GM23338 (cell line): ENCODE results near the gene ACSL3.
"Not testable (repeated sequence)": the region's sequence is repeated elsewhere in the genome, so short reads cannot be mapped to it uniquely, and the experiment has no call there.

Source experiments
- CREB1 ChIP-seq: fragments of 250-450 bp; sonication (Bioruptor Pico); IDR thresholded peaks from 2 replicates; pipeline ENCODE4 v1.5.0; 2020; ENCODE audit warnings: low read depth, mild to moderate bottlenecking, moderate library complexity
- CTCF ChIP-seq, 2 experiments: fragments of 200-600 bp in 1 of 2; sonication (generic) in 1 of 2; conservative IDR thresholded peaks; 2 replicates each; pipeline versions ENCODE4 v1.5.1 to v1.6.1; 2016 to 2017; ENCODE audit warnings: antibody characterized with exemption in 2 of 2, low read depth in 2 of 2, mild to moderate bottlenecking in 2 of 2, moderate library complexity in 1 of 2
- EZH2 ChIP-seq: fragments of 200-600 bp; sonication (generic); IDR thresholded peaks from one replicate; pipeline ENCODE4 v1.8.0; 2017; ENCODE audit warnings: antibody characterized with exemption, mild to moderate bottlenecking, low read depth; ENCODE audit not compliant: unreplicated experiment
- EZH2phosphoT487 ChIP-seq: fragments of 200-600 bp; sonication (generic); IDR thresholded peaks from one replicate; pipeline ENCODE4 v1.8.1; 2018; ENCODE audit warnings: antibody characterized with exemption; ENCODE audit not compliant: unreplicated experiment
- POLR2AphosphoS5 ChIP-seq: IDR thresholded peaks from 2 replicates; pipeline ENCODE4 v1.6.1; 2016; ENCODE audit warnings: antibody characterized with exemption, low read depth
- ZNF331 ChIP-seq: fragments of 250-450 bp; sonication (Bioruptor Pico); IDR thresholded peaks from 2 replicates; pipeline ENCODE4 v1.5.0; 2020; ENCODE audit warnings: low read depth, mild to moderate bottlenecking, moderate library complexity
- TF ChIP-seq, protein P1 (sequence below): IDR thresholded peaks from one replicate; pipeline ENCODE4 v1.6.1; 2018; ENCODE audit warnings: antibody characterized with exemption; ENCODE audit not compliant: unreplicated experiment

DNA sequence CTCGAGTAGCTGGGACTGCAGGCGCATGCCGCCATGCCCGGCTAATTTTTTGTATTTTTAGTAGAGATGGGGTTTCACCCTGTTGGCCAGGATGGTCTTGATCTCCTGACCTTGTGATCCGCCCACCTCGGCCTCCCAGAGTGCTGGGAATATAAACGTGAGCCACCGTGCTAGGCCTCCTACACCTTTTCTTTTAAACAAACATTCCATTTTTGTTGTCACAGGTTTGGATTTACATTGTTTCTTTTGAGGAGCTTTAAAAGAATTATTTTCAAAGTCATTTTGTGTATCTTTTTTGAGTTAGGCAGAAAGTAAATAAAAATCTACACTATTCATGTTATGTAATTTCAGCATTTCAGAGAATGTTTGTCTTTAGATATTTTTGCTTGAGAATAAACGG is 56.4 kb downstream of the ACSL3 start:
- not testable (repeated sequence) for TF ChIP-seq EZH2phosphoT487; CTCF (conservative IDR thresholded peaks at IDR 0.05; ENCODE audit: low read depth in 2 of 2); CREB1 (CRISPR knock-in tag); EZH2; ZNF331 (CRISPR knock-in tag); POLR2AphosphoS5
- TF ChIP-seq, protein P1, sequence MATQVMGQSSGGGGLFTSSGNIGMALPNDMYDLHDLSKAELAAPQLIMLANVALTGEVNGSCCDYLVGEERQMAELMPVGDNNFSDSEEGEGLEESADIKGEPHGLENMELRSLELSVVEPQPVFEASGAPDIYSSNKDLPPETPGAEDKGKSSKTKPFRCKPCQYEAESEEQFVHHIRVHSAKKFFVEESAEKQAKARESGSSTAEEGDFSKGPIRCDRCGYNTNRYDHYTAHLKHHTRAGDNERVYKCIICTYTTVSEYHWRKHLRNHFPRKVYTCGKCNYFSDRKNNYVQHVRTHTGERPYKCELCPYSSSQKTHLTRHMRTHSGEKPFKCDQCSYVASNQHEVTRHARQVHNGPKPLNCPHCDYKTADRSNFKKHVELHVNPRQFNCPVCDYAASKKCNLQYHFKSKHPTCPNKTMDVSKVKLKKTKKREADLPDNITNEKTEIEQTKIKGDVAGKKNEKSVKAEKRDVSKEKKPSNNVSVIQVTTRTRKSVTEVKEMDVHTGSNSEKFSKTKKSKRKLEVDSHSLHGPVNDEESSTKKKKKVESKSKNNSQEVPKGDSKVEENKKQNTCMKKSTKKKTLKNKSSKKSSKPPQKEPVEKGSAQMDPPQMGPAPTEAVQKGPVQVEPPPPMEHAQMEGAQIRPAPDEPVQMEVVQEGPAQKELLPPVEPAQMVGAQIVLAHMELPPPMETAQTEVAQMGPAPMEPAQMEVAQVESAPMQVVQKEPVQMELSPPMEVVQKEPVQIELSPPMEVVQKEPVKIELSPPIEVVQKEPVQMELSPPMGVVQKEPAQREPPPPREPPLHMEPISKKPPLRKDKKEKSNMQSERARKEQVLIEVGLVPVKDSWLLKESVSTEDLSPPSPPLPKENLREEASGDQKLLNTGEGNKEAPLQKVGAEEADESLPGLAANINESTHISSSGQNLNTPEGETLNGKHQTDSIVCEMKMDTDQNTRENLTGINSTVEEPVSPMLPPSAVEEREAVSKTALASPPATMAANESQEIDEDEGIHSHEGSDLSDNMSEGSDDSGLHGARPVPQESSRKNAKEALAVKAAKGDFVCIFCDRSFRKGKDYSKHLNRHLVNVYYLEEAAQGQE = not testable (repeated sequence)
